22Rv1 (cell line): ENCODE data around the gene RIOX2.

ENCODE experiments used
- H3K27ac ChIP-seq: fragments of 450-650 bp; 2 replicates; pipeline ENCODE4 v1.5.1; 2017
- ZFX ChIP-seq: fragments of 450-650 bp; IDR thresholded peaks from 2 replicates; pipeline ENCODE4 v1.6.1; 2017; ENCODE audit warnings: antibody characterized with exemption, borderline replicate concordance
- TF ChIP-seq, protein P1 (sequence below): fragments of 450-650 bp; IDR thresholded peaks from 2 replicates; pipeline ENCODE4 v1.5.1; 2017; ENCODE audit warnings: mild to moderate bottlenecking

Gene RIOX2

DNA sequence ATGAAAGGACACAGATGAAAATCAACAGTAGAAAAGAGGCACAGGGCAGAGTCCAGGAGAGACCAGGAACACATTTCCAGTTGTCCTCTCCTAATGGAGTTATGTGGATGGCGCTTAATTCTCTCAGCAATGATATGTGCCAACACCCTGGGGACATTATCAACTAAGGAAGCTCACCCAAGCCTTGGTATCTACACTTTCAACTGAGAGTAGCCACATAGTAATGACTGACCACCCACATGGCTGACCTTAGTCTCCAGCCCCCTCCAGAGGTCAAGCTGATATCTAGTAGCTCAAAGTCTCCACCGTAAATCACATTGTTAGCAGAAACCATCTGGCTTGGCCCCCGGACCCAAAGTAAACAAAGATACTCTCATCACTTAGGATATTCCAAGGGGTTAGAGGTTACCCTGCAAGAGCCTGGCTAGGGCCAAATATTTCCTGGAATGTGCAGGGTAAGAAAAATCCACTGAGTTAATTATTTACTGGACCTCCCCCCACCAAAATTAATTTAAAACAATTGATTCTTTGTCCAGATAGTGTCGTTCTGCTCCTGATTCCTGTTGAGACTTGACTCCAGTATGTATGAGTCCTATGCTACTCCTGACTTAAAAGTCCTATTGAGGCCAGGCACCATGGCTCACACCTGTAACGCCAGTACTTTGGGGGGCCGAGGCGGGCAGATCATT, 38.1 kb upstream of the RIOX2 start:
- no peak for TF ChIP-seq ZFX
- TF ChIP-seq, protein P1, sequence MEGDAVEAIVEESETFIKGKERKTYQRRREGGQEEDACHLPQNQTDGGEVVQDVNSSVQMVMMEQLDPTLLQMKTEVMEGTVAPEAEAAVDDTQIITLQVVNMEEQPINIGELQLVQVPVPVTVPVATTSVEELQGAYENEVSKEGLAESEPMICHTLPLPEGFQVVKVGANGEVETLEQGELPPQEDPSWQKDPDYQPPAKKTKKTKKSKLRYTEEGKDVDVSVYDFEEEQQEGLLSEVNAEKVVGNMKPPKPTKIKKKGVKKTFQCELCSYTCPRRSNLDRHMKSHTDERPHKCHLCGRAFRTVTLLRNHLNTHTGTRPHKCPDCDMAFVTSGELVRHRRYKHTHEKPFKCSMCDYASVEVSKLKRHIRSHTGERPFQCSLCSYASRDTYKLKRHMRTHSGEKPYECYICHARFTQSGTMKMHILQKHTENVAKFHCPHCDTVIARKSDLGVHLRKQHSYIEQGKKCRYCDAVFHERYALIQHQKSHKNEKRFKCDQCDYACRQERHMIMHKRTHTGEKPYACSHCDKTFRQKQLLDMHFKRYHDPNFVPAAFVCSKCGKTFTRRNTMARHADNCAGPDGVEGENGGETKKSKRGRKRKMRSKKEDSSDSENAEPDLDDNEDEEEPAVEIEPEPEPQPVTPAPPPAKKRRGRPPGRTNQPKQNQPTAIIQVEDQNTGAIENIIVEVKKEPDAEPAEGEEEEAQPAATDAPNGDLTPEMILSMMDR: no peak
- no peak overlapping the region for H3K27ac ChIP-seq

DNA sequence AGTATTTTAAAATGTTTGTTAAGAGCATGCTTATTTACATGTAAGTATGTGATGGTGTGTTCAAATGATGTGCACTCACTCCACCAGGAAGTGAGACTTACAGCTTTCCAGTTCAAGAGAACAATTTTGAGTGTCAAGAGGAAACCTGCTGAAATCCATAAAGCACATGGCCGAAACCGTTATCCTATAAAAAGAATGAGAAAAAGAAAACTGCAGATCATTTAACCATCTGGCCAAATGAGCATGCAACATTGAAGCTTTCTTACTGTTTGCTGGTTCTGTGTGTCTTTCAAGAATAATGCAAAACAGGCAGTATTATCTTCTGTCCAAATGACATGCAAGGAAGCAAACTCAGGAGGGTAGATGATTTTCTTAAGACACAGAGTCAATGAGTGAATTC, 36.6 kb upstream of the RIOX2 start:
- TF ChIP-seq, protein P1: no peak
- no peak for TF ChIP-seq ZFX
- H3K27ac ChIP-seq: no peak overlapping the region

DNA sequence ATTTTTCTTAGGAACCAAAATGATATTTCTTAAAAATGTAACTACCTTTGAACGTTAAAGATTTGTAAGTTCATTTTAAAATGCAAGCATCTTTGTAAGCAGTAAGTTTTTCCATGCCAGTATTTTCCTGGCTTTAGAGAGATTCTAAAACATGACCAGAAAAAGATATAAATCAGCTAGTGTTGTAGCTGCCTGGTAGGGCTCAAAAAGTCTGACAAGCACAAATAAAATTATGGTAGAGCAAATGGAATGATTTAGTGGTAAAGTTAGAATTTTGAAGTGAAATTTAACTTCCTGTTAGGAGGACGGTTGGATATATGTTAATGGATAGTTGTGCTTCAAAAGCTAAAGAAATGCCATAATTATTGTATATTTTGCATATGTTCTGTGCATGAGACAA, 33.2 kb upstream of the RIOX2 start:
- H3K27ac ChIP-seq: no peak overlapping the region
- TF ChIP-seq, protein P1: no peak
- no peak for TF ChIP-seq ZFX

DNA sequence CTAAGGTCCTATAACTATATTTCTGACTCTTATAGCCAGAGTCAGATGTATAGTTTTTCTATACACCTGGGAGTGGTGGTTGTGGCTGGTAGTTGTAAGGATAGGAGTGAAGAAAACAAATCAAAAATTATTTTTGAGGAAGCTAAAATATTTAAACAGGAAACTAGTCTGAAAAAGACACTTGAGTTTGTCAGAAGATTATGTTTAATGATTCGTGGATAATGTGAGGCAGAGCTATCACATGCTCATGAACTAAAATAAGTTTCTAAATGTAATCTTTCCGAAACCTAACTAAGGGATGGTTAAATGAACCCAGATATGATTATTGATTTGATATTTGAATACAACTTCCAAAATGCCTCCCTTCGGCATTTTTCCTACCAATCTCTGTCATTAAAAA, 32.5 kb upstream of the RIOX2 start:
- no peak for TF ChIP-seq ZFX
- TF ChIP-seq, protein P1: no peak
- H3K27ac ChIP-seq: no peak overlapping the region

DNA sequence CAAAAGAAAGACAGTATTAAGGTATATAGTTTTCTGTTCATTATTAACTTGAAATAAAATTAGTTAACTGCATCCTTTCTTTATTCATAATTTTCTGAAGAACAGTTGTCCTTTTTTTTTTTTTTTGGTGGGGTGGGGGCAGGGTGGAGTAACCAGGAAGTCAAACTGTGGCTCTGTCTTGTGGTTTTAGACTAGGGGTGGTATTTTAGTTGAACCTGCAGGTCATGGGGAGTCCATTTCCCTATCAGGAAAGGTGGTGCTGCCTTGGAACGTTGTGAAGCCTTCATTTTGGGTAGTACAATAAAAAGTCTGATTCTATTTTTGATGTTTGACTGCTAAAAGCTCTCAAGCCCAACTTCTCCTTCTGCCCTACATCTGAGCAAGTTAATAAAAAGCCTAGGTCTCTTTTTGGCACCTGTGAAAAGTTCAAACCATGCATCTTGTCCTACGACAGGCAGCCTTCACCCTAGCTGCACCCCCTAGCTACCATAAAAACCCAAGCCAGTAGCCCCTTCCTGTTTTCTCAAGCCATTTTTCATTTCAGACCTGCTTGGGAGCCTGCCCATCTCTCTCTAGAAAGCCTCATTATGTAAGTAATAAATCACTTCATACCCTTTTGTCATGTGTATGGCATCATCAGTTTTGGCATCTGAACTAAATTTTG, 31.2 kb upstream of the RIOX2 start:
- no peak overlapping the region for H3K27ac ChIP-seq
- TF ChIP-seq, protein P1: no peak
- no peak for TF ChIP-seq ZFX

DNA sequence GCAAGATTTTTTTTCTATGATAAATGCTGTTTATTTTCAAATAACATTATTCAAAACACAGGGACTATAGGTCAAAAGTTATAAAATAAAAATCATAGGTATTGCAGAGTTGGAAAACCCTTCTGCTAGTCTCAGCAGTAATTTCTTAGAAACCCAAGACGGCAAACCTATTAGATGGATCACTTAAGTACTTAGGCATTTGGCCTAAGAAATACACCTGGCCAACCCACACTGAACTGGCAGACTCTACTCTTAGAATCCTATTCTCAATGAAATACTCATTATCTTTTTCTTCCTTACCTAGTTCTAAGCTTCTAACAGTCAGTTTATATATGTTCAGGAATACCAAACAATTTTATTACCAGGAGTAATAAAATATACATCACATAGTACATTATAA, 30.5 kb upstream of the RIOX2 start:
- TF ChIP-seq, protein P1: no peak
- no peak for TF ChIP-seq ZFX
- no peak overlapping the region for H3K27ac ChIP-seq

DNA sequence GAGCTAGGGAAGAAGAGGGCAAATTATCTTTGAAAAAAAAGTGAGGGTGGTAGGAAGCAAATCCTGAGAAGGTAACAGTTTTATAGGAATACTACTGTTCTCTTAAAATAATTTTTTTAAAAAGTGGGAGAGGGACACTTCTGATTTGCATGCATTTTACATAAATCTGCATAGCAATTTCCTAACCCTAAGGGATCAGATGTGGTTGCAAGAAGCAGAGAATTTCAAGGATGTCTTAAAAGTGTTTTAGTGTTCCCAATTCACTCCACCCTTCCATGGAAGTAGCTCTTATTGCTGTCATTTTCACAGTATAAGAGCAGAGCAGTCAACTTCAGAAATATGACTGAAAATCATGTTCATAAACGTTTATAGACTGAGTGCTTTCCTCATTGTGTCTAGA, 27.8 kb upstream of the RIOX2 start:
- H3K27ac ChIP-seq: no peak overlapping the region
- TF ChIP-seq, protein P1: no peak
- TF ChIP-seq ZFX: no peak
